OCI-LY3 (cell line): Measurements from ENCODE around the gene IFNAR1.

Experiments used
- EZH2phosphoT487 ChIP-seq: fragments of 200-600 bp; shearing (Covaris generic); IDR thresholded peaks from 2 replicates; pipeline ENCODE4 v1.6.1; 2018; ENCODE audit warnings: antibody characterized with exemption, mixed run types, low read depth
- TF ChIP-seq, protein P1 (sequence below): fragments of 200-600, 300-600 bp; sonication (generic); IDR thresholded peaks from 2 replicates; pipeline ENCODE4 v1.5.1; 2014; ENCODE audit warnings: antibody characterized with exemption, low read length, low read depth

- TF ChIP-seq, protein P1, sequence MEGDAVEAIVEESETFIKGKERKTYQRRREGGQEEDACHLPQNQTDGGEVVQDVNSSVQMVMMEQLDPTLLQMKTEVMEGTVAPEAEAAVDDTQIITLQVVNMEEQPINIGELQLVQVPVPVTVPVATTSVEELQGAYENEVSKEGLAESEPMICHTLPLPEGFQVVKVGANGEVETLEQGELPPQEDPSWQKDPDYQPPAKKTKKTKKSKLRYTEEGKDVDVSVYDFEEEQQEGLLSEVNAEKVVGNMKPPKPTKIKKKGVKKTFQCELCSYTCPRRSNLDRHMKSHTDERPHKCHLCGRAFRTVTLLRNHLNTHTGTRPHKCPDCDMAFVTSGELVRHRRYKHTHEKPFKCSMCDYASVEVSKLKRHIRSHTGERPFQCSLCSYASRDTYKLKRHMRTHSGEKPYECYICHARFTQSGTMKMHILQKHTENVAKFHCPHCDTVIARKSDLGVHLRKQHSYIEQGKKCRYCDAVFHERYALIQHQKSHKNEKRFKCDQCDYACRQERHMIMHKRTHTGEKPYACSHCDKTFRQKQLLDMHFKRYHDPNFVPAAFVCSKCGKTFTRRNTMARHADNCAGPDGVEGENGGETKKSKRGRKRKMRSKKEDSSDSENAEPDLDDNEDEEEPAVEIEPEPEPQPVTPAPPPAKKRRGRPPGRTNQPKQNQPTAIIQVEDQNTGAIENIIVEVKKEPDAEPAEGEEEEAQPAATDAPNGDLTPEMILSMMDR: no peak
- TF ChIP-seq EZH2phosphoT487: no peak
Measured at GRCh38 chr21:33313183-33313582, 11.6 kb upstream of the IFNAR1 start.
